Spleen (tissue), 11 donors: ENCODE data around the gene ELP4. TPM values are rescaled to one million over a fixed set of nuclear protein-coding genes. Genes with fewer than 3 reads are reported as not detected.

ENCODE experiments used
- DNase-seq: peaks from one replicate; pipeline ENCODE4 v3.0.0-alpha.2; 2020
- H3K27ac ChIP-seq, 8 donors: fragments of 200-600 bp; sonication (generic) in 7 of 8; 1 replicate in 4 of 8; 2 replicates in 4 of 8; pipeline versions ENCODE4 v1.5.0 to v1.8.0; 2016 to 2021; ENCODE audit warnings: inconsistent platforms in 4 of 8, mild to moderate bottlenecking in 4 of 8, moderate library complexity in 1 of 8
- H3K27me3 ChIP-seq, 7 donors: fragments of 200-600 bp; sonication (generic) in 6 of 7; replicated peaks in 1 of 7; 1 replicate in 4 of 7; 2 replicates in 3 of 7; pipeline versions ENCODE4 v1.5.0 to v1.8.0; 2016 to 2021; ENCODE audit warnings: inconsistent platforms in 3 of 7, mild to moderate bottlenecking in 1 of 7
- H3K36me3 ChIP-seq, 6 donors: fragments of 200-600 bp; sonication (generic) in 5 of 6; 1 replicate in 4 of 6; 2 replicates in 2 of 6; pipeline versions ENCODE4 v1.5.0 to v1.8.0; 2016 to 2021; ENCODE audit warnings: inconsistent platforms in 2 of 6
- H3K4me1 ChIP-seq, 6 donors: fragments of 200-600 bp; sonication (generic) in 5 of 6; 1 replicate in 3 of 6; 2 replicates in 3 of 6; pipeline versions ENCODE4 v1.5.0 to v1.8.0; 2016 to 2021; ENCODE audit warnings: inconsistent platforms in 3 of 6
- H3K4me3 ChIP-seq, 8 donors: fragments of 200-600 bp; sonication (generic) in 7 of 8; 1 replicate in 4 of 8; 2 replicates in 4 of 8; pipeline versions ENCODE4 v1.5.0 to v1.8.0; 2016 to 2021; ENCODE audit warnings: inconsistent platforms in 4 of 8, mild to moderate bottlenecking in 4 of 8, moderate library complexity in 2 of 8
- H3K9me3 ChIP-seq, 8 donors: fragments of 200-600 bp; sonication (generic) in 7 of 8; 1 replicate in 4 of 8; 2 replicates in 4 of 8; pipeline versions ENCODE4 v1.5.0 to v1.8.0; 2016 to 2021; ENCODE audit warnings: inconsistent platforms in 4 of 8
- CTCF ChIP-seq, 11 experiments: fragments of 200-600 bp in 7 of 11; fragments of 450-650 bp in 4 of 11; sonication (generic) in 4 of 11; IDR thresholded peaks in 8 of 11; conservative IDR thresholded peaks in 3 of 11; 1 replicate in 7 of 11; 2 replicates in 4 of 11; pipeline versions ENCODE4 v1.4.0 to v1.8.0; 2016 to 2021; ENCODE audit warnings: antibody characterized with exemption in 11 of 11, inconsistent platforms in 4 of 11, mild to moderate bottlenecking in 1 of 11
- POLR2A ChIP-seq, 3 donors: fragments of 450-650 bp; IDR thresholded peaks; one replicate each; pipeline ENCODE4 v1.5.1; 2017; ENCODE audit warnings: antibody characterized with exemption in 3 of 3, mild to moderate bottlenecking in 1 of 3
- POLR2AphosphoS5 ChIP-seq, 3 donors: sonication (generic); formaldehyde crosslinking; IDR thresholded peaks; one replicate each; pipeline ENCODE4 v1.5.1; 2017; ENCODE audit warnings: antibody characterized with exemption in 3 of 3
- WGBS, 5 donors: extraction: QIAGEN DNeasy Blood & Tissue Kit in 3 of 5; methylation state at CpG; one replicate each; pipeline versions ENCODE4 v1.1.5 to v1.1.7; 2013 to 2018; 5-methylcytosine and 5-hydroxymethylcytosine counted together
- intact Hi-C: fragments of 100-400 bp; cut with DNase I; formaldehyde crosslinking; loops from one replicate; pipeline ENCODE4 v1.15.0; 2023; ENCODE audit warnings: low total_unique reads
- polyA plus RNA-seq, 3 donors: library from polyadenylated mRNA; stranded (reverse); fragments of 200-250 nt; gene quantifications; one replicate each; pipeline ENCODE4 v1.2.1, GENCODE V29; 2013
- total RNA-seq, 7 donors: library from RNA; depleted of rRNA in 3 of 7; stranded (reverse); fragments of >200 nt in 3 of 7; fragmentation: NEBNext Ultra II Directional in 4 of 7; extraction: Animal tissue kit (Norgen Biotek cat#: 25700) in 4 of 7; gene quantifications; one replicate each; pipeline versions ENCODE4 v1.1.0 to v1.2.1, GENCODE V29; 2016 to 2021
- donor health status: healthy with polysubstance abuse.
- donor health status: DM: no; HTN: no; CAD: no; lungs with moderate emphysema.
- donor health status: DM: no; HTN: no; CAD: no.
- donor health status: Bipolar disorder and iron deficiency.
- donor health status: healthy.
- donor health status: DM: no; HTN: no; CAD: no.
- donor health status: DM: yes; HTN: yes; CAD: no.

The ELP4 gene
- total and polyA plus RNA-seq, 10 donors = 6.1 to 34.6 (median 21.1) TPM

- no peak for DNase-seq
- Histone ChIP-seq H3K9me3 (no peaks in the 10 kb centered on the region), H3K36me3 (peaks cover 0 to 22% (median 0%) of the 10 kb centered on the region in 6 donors), H3K27ac (no peak overlapping the region), H3K27me3 (no peaks in the 10 kb centered on the region), H3K4me3 (no peak overlapping the region), H3K4me1 (no peaks in the 10 kb centered on the region)
- 95 to 100% (median 98%) methylated on average over 2 of the region's 2 CpGs for WGBS, 5 donors
- no peak for TF ChIP-seq CTCF (IDR thresholded peaks at IDR 0.05 in 8 of 11, conservative IDR thresholded peaks at IDR 0.05 in 3 of 11)
- no peak for TF ChIP-seq POLR2AphosphoS5 (IDR thresholded peaks at IDR 0.05)
- TF ChIP-seq POLR2A (IDR thresholded peaks at IDR 0.05) = no peak
- intact Hi-C loops = no loop called here
These were observed 275.0 kb downstream of the ELP4 start for GRCh38 chr11:31784611-31785010.

GRCh38 chr11:31786996-31787685, 277.6 kb downstream of the ELP4 start:
- intact Hi-C loops = no loop called here
- H3K9me3 ChIP-seq = no peaks in the 10 kb centered on the region
- H3K4me3 ChIP-seq = no peak overlapping the region
- no peak overlapping the region for H3K27ac ChIP-seq
- TF ChIP-seq POLR2A (IDR thresholded peaks at IDR 0.05) (no peak), CTCF (IDR thresholded peaks at IDR 0.05 in 8 of 11, conservative IDR thresholded peaks at IDR 0.05 in 3 of 11) (no peak), POLR2AphosphoS5 (IDR thresholded peaks at IDR 0.05) (no peak)
- WGBS, 5 donors = 87 to 90% (median 88%) methylated on average over 16 of the region's 16 CpGs
- DNase-seq = no peak
- peaks cover 0 to 6% (median 0%) of the 10 kb centered on the region in 7 donors for H3K27me3 ChIP-seq
- no peaks in the 10 kb centered on the region for H3K4me1 ChIP-seq
- H3K36me3 ChIP-seq = peaks cover 0 to 14% (median 0%) of the 10 kb centered on the region in 6 donors

- TF ChIP-seq POLR2A (IDR thresholded peaks at IDR 0.05) (no peak), POLR2AphosphoS5 (IDR thresholded peaks at IDR 0.05) (no peak), CTCF (IDR thresholded peaks at IDR 0.05 in 8 of 11, conservative IDR thresholded peaks at IDR 0.05 in 3 of 11) (no peak)
- H3K27ac ChIP-seq = no peak overlapping the region
- H3K9me3 ChIP-seq = no peaks in the 10 kb centered on the region
- WGBS, 5 donors = 70 to 91% (median 83%) methylated on average over 3 of the region's 3 CpGs
- H3K27me3 ChIP-seq = peaks cover 0 to 8% (median 0%) of the 10 kb centered on the region in 7 donors
- H3K4me1 ChIP-seq = no peaks in the 10 kb centered on the region
- intact Hi-C loops = no loop called here
- DNase-seq = no peak
- H3K36me3 ChIP-seq = peaks cover 0 to 12% (median 0%) of the 10 kb centered on the region in 6 donors
- H3K4me3 ChIP-seq = no peak overlapping the region
These were observed 278.5 kb downstream of the ELP4 start for GRCh38 chr11:31788085-31788484.

- 79 to 91% (median 88%) methylated on average over 7 of the region's 7 CpGs for WGBS, 5 donors
- Histone ChIP-seq H3K27me3 (peaks cover 0 to 29% (median 5%) of the 10 kb centered on the region in 7 donors), H3K4me3 (no peak overlapping the region), H3K36me3 (peaks cover 0 to 3% (median 0%) of the 10 kb centered on the region in 6 donors), H3K4me1 (no peaks in the 10 kb centered on the region), H3K27ac (no peak overlapping the region), H3K9me3 (no peaks in the 10 kb centered on the region)
- intact Hi-C loops = no loop called here
- no peak for DNase-seq
- TF ChIP-seq POLR2A (IDR thresholded peaks at IDR 0.05) (no peak), POLR2AphosphoS5 (IDR thresholded peaks at IDR 0.05) (no peak)
These were observed 281.1 kb downstream of the ELP4 start for GRCh38 chr11:31790649-31791048.
